ENCODE data around the gene RNF19B.
"Not testable (repeated sequence)": the region's sequence is repeated elsewhere in the genome, so short reads cannot be mapped to it uniquely, and the experiment has no call there.

Gene RNF19B

GRCh38 chr1:32964461-32965250 lies at the start of gene RNF19B:
Gene RNF19B, minus strand, starts transcription at chr1:32964809. Its CDS starts 124 bp downstream, at chr1:32964685.
- peak; percentile 93 for DNase-seq (ENCODE audit: low spot score)

GRCh38 chr1:33013791-33014190 lies 49.2 kb upstream of the RNF19B start:
- DNase-seq (ENCODE audit: low spot score) = no peak

DNA sequence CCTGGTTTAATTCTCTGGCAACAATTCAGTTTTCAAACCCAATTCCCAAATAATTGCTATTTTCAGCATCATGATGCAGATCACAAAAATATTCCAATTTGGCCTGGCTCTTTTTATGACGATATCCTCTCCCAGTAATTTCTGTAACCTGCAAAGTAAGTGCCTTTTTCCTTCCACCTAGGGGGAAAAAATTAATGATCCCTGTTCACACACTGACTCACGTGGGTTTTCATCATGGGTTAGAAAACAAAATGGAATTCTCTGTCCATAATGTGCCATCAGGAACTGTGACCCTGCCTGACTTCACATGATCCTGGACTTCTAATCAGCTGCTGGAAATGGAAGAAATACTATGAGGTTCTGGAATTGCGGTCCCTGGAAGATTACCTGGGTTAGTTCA lies 47.6 kb upstream of the RNF19B start:
- DNase-seq (ENCODE audit: low spot score) = no peak

GRCh38 chr1:33010932-33011731 lies 46.5 kb upstream of the RNF19B start:
- no peak for DNase-seq (ENCODE audit: low spot score)

- peak; percentile 62 for DNase-seq (ENCODE audit: low spot score)
These were observed 45.0 kb upstream of the RNF19B start for GRCh38 chr1:33009561-33009960.

DNA sequence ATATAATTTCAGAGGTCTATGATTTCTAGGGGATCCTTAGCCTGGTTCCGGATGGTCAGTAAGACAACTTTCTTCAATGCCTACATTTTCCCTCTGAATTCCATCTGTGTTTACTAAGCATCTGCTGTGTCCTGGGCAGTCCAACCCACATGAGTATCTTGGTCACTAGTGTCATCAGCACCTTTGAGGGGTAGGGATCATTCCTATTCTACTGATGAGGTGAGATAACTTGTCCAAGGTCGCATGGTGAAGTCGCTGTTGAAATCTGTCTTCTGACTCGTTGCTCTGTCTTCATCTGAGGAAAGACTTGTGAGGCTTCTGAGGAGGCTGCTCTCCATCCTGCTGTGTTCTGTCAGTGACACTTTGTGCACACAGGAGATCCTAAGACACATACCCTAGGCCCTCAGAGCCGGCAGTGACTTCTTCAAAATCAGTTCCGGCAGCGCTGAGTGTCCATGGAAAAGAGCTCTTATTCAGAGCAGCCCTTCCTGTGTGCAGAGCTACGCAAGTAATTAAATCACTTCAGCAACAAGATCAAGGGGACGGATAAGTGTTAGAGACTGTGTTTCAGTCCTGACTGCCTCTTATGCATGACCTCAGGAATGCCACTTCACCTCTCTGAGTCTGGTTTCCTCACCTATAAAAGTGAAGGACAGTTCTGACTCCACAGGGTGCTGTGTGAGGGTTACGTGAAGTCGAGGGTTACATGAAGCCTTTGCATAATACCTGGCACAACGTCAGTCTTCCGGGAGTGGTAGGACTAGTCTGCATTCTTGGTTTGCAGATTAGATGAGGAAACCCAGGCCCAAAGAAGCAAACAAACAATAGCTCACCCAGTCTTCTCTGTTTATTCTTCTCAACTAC lies 43.7 kb upstream of the RNF19B start:
- no peak for DNase-seq (ENCODE audit: low spot score)

DNA sequence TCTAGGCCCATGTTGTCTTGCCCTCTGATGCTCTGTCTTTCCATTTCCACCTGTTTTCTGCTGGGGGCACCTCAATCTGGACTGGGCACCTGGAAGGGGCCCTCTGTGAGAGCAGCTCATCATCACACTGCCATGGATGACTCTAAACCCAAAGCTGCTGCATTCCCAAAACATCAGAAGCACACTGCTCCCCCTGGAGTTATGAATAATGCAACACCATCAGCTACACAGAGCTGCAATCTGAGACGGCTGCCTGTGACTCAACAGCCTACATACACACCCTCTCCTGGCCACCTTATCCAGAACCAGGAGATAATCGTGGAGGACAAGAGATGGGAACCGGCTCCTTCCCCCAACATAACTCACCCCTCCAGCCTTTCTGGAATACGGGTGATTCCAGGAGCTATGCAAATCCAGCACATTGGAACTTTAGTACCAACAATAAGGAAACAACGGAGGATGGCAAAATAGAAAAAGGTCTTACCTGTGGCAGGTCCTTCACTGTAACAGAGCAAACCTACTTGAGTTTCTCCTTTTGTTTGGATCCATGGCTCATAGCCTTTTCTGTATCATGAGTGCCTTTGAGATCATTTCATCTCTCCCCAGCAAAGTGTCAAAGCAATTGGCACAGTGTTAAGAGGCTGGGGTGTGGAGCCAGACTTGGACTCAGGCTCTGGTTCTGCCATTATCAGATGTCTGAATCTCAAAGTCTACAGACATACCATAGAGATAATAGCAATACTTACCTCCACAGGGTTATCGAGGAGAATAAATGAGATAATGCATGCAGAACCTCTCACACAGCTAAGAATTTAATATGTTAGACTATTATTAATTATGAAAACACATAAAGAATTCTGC lies 42.8 kb upstream of the RNF19B start:
- peak; percentile 28 for DNase-seq (ENCODE audit: low spot score)

GRCh38 chr1:33005838-33006421 lies 41.3 kb upstream of the RNF19B start:
- DNase-seq (ENCODE audit: low spot score) = no peak

DNA sequence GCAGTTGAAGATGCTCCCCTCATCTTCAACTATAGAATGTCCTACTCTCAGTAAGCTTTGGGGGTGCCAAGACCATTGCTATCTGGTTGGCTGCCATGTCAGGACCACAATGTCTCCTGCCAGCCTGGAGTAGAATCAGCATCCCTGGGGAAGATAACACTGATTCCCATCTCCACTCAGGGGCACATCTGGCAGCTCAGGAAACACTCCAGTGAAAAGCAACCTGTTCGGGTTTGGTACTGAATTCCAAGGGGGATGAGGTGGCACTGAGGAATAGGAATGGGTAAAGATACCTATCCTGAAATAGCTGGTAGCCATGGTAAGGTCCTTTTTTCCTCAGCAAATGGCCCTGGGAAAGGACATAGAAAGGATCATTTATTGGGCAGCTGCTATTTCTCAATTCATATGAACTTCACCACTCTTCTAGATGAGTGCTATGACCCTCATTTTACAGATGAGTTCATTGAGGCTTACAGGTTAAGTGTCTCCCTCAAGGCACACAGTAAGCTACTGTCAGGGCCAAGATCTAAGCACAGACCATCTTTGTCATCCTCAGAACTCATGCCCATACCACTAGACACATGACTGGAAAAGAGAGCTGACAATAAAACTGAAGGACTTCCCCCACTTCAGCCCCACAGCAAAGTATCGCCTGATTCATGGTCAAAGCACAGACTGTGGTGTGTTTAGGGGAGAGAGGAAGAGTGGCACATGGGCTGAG lies 40.7 kb upstream of the RNF19B start:
- no peak for DNase-seq (ENCODE audit: low spot score)

DNA sequence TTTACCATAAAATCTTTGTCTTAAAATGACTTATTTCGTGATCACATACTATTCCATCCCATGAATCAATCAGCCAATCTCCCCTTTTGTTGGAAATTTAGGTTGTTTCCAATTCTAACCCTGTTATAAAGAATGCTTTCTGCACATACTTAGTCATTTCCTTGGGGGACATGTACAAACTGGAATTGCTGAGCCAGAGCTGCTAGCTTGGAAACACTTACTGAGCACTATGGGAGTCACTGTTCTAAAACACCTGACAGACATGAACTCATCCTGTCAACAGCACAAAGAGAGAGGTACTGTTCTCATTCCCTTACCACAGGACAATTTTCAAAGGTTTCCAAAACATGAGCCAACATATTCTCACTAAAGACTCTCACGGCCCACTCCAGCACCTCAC lies 40.0 kb upstream of the RNF19B start:
- DNase-seq (ENCODE audit: low spot score) = no peak

DNA sequence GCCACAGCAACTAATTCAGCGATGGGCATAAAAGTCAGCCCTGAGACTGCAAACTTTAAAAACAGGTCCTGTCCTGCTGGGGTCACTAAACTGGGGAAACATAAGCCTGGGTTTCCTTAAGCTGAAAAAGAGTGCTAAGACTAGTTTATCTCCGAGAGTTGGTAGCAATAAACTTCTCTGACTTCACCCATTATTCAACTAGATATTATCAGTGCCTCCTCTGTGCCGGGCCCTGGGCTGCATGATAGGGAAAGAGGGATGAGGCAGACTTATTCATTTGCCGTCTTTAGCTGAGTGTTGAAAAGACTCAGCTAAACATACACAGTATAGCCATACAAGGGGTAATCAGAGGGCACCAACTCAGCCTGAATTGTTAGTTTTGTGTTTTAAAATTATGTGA lies 39.0 kb upstream of the RNF19B start:
- DNase-seq (ENCODE audit: low spot score) = no peak

GRCh38 chr1:33002006-33002405 lies 37.4 kb upstream of the RNF19B start:
- DNase-seq (ENCODE audit: low spot score) = no peak

GRCh38 chr1:33001282-33001681 lies 36.7 kb upstream of the RNF19B start:
- DNase-seq (ENCODE audit: low spot score) = no peak

- DNase-seq (ENCODE audit: low spot score) = no peak
These were observed 35.9 kb upstream of the RNF19B start for GRCh38 chr1:33000427-33001026.

GRCh38 chr1:32998997-32999396 lies 34.4 kb upstream of the RNF19B start:
- DNase-seq (ENCODE audit: low spot score) = no peak

GRCh38 chr1:32998064-32998463 lies 33.5 kb upstream of the RNF19B start:
- no peak for DNase-seq (ENCODE audit: low spot score)

DNA sequence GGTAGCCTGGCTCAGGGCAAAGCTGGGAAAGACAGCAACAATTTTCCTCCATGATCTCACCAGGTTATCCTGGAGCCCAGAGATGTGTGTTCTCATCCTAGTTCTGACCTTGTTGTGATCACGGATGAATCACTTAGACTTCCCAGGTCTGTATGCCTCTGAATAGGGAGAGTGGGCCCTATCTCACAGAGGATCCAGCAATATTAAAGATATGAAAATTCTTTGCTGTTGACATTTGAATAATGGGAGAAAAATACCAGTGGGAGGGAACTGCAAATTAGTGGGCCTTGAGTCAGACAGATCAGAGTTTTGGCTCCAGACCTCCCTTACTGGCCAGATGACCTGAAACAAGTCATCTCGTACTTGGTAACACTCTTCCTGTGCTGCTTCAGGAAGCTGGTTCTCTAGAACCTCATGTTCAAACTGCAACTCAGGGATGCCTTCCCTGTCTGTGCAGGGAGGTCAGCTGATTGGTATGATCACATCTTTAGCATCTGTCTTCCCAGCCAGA lies 32.8 kb upstream of the RNF19B start:
- DNase-seq (ENCODE audit: low spot score) = no peak

- DNase-seq (ENCODE audit: low spot score) = not testable (repeated sequence)
These were observed 28.7 kb upstream of the RNF19B start for GRCh38 chr1:32993324-32993636.

DNA sequence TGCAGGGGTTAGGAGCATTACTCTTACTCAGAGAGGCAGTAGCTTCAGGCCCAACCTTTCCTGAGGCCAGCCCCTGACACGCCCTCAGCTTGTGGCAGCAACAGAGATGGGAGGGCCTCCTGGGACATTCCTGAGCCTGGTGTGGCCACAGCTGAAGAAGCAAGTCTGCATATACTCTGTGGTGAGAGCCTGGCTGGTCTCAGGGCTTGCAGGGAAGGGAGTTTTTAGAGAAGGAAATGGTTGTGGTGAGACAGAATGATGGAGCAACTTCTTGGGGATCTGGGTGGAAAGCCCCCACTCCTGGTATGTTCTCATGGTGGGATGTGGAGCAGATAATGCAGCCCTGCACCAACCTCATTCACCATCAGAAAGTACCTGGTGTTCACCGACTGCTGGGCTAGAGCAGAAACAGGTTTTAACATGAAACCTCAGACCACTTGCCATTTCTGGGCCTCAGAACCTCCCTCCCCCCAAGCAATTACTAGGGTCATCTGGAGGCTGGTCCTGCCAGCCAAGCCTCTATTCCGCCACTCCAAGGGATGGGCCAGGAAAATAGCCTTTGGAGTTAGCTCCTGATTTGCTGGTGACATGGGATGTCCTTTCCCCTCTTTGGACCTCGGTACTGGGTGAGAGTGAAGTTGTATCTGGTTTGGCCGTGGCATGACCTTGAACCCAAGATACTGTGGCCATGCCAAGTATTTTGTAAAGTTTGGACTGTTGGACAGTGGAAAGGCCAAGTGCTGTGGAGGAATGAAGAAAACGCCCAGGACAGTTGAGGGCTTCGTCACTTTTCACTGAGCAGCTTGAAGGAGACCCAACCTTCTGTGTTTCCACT lies 28.1 kb upstream of the RNF19B start:
- DNase-seq (ENCODE audit: low spot score) = no peak

Measured in hematopoietic multipotent progenitor cell treated with erythropoietin and hydrocortisone succinate and interleukin-3 and kit ligand, for 17 days (in vitro differentiated cells).